Measurements from ENCODE around the gene GOLPH3.
"Not testable (repeated sequence)": the region's sequence is repeated elsewhere in the genome, so short reads cannot be mapped to it uniquely, and the experiment has no call there.

Gene GOLPH3

GRCh38 chr5:32096891-32097595 is 77.1 kb downstream of the GOLPH3 start:
- DNase-seq = no peak

- DNase-seq = no peak
Measured at GRCh38 chr5:32095261-32095671, 78.9 kb downstream of the GOLPH3 start.

GRCh38 chr5:32094691-32095090 is 79.4 kb downstream of the GOLPH3 start:
- DNase-seq = no peak

- DNase-seq = peak; percentile 66 to 79
Measured at GRCh38 chr5:32092938-32093812, 80.9 kb downstream of the GOLPH3 start.

GRCh38 chr5:32090755-32091128 is 83.4 kb downstream of the GOLPH3 start:
- DNase-seq = no peak

GRCh38 chr5:32090026-32090754 is 83.9 kb downstream of the GOLPH3 start:
- no peak for DNase-seq

GRCh38 chr5:32089146-32090000 is 84.7 kb downstream of the GOLPH3 start:
- no peak for DNase-seq

- DNase-seq = no peak
Measured at GRCh38 chr5:32088214-32088613, 85.9 kb downstream of the GOLPH3 start.

GRCh38 chr5:32087086-32088082 is 86.7 kb downstream of the GOLPH3 start:
- no peak for DNase-seq

- no peak for DNase-seq
Measured at GRCh38 chr5:32083981-32084430, 90.1 kb downstream of the GOLPH3 start.

GRCh38 chr5:32082701-32083100 is 91.4 kb downstream of the GOLPH3 start:
- DNase-seq = no peak

GRCh38 chr5:32080565-32080964 is 93.6 kb downstream of the GOLPH3 start:
- not testable (repeated sequence) for DNase-seq

GRCh38 chr5:32078855-32079254 is 95.3 kb downstream of the GOLPH3 start:
- not testable (repeated sequence) for DNase-seq

- DNase-seq = peak in 1 of 2 experiments; percentile 45
Measured at GRCh38 chr5:32076699-32077695, 97.1 kb downstream of the GOLPH3 start.
